CD14-positive monocyte (primary cell): ENCODE results near the gene RPL36A. TPM values are rescaled to one million over a fixed set of nuclear protein-coding genes. Genes with fewer than 3 reads are reported as not detected.

ENCODE experiments used
- DNase-seq, 3 donors: peaks; one replicate each; pipeline ENCODE4 v3.0.0-alpha.2; 2011 to 2022
- H2AFZ ChIP-seq: 2 replicates; pipeline ENCODE4 v1.6.0; 2012; ENCODE audit warnings: mild to moderate bottlenecking, low read depth, low read length, inconsistent platforms; ENCODE audit not compliant: insufficient read depth, poor library complexity, severe bottlenecking
- H3K27ac ChIP-seq, 2 donors: 1 replicate in 1 of 2; 2 replicates in 1 of 2; pipeline ENCODE4 v1.5.1; 2012 to 2013; ENCODE audit warnings: low read length in 2 of 2, control low read depth in 1 of 2, inconsistent platforms in 1 of 2, low read depth in 1 of 2, mild to moderate bottlenecking in 1 of 2
- H3K27me3 ChIP-seq, 2 donors: one replicate each; pipeline versions ENCODE4 v1.6.0 to v1.6.1; 2011 to 2013; ENCODE audit warnings: low read length in 2 of 2; ENCODE audit not compliant: control insufficient read depth in 2 of 2, insufficient read depth in 2 of 2
- H3K36me3 ChIP-seq, 2 donors: replicated peaks in 1 of 2; 1 replicate in 1 of 2; 2 replicates in 1 of 2; pipeline versions ENCODE4 v1.5.1 to v1.6.1; 2012 to 2013; ENCODE audit warnings: low read length in 2 of 2, control low read depth in 1 of 2, inconsistent platforms in 1 of 2, mild to moderate bottlenecking in 1 of 2; ENCODE audit not compliant: insufficient read depth in 2 of 2, control insufficient read depth in 1 of 2
- H3K4me1 ChIP-seq, 2 donors: 1 replicate in 1 of 2; 2 replicates in 1 of 2; pipeline versions ENCODE4 v1.5.1 to v1.6.1; 2012 to 2013; ENCODE audit warnings: low read length in 2 of 2, control low read depth in 1 of 2, inconsistent platforms in 1 of 2, mild to moderate bottlenecking in 1 of 2, moderate library complexity in 1 of 2; ENCODE audit not compliant: insufficient read depth in 2 of 2, control insufficient read depth in 1 of 2
- H3K4me2 ChIP-seq: replicated peaks from 2 replicates; pipeline ENCODE3; 2012; ENCODE audit warnings: low read length, moderate library complexity, mild to moderate bottlenecking; ENCODE audit not compliant: poor library complexity, severe bottlenecking; ENCODE audit errors: extremely low read depth
- H3K4me3 ChIP-seq, 3 experiments: fragments of 200-600 bp in 1 of 3; sonication (generic) in 1 of 3; replicated peaks in 1 of 3; 1 replicate in 2 of 3; 2 replicates in 1 of 3; pipeline ENCODE4 v1.5.1; 2011 to 2013; ENCODE audit warnings: low read length in 3 of 3, mild to moderate bottlenecking in 3 of 3, control low read depth in 2 of 3, low read depth in 2 of 3, inconsistent platforms in 1 of 3, moderate library complexity in 1 of 3
- H3K79me2 ChIP-seq: 2 replicates; pipeline ENCODE4 v1.6.0; 2012; ENCODE audit warnings: mild to moderate bottlenecking, control low read depth, inconsistent platforms, low read length, moderate library complexity; ENCODE audit not compliant: insufficient read depth
- H3K9ac ChIP-seq: 2 replicates; pipeline ENCODE4 v1.6.0; 2017; ENCODE audit warnings: low read length, mild to moderate bottlenecking; ENCODE audit not compliant: insufficient read depth, poor library complexity, severe bottlenecking
- H3K9me3 ChIP-seq, 2 donors: replicated peaks in 1 of 2; 1 replicate in 1 of 2; 2 replicates in 1 of 2; pipeline versions ENCODE4 v1.5.1 to v1.6.1; 2012 to 2013; ENCODE audit warnings: low read length in 2 of 2, control low read depth in 1 of 2; ENCODE audit not compliant: control insufficient read depth in 1 of 2, insufficient read depth in 1 of 2
- H4K20me1 ChIP-seq: 2 replicates; pipeline ENCODE4 v1.6.0; 2012; ENCODE audit warnings: mild to moderate bottlenecking, low read length, control low read depth, moderate library complexity; ENCODE audit not compliant: insufficient read depth
- H3K27ac Mint-ChIP-seq, 7 donors: one replicate each; pipeline ENCODE4 v1.8.0; 2020; ENCODE audit warnings: mild to moderate bottlenecking in 7 of 7, mixed read lengths in 7 of 7, moderate library complexity in 6 of 7, inconsistent platforms in 2 of 7
- H3K27me3 Mint-ChIP-seq, 3 donors: one replicate each; pipeline ENCODE4 v1.8.0; 2021 to 2022; ENCODE audit warnings: low read depth in 3 of 3, mild to moderate bottlenecking in 3 of 3, mixed read lengths in 3 of 3, moderate library complexity in 3 of 3, inconsistent platforms in 1 of 3
- H3K36me3 Mint-ChIP-seq, 2 donors: one replicate each; pipeline ENCODE4 v1.8.0; 2020; ENCODE audit warnings: mixed read lengths in 2 of 2, inconsistent platforms in 1 of 2, mild to moderate bottlenecking in 1 of 2
- H3K4me1 Mint-ChIP-seq: one replicate; pipeline ENCODE4 v1.8.0; 2020; ENCODE audit warnings: mild to moderate bottlenecking, mixed read lengths
- H3K4me3 Mint-ChIP-seq, 2 donors: one replicate each; pipeline ENCODE4 v1.8.0; 2020; ENCODE audit warnings: mild to moderate bottlenecking in 2 of 2, mixed read lengths in 2 of 2, moderate library complexity in 1 of 2
- H3K9me3 Mint-ChIP-seq, 7 donors: one replicate each; pipeline ENCODE4 v1.8.0; 2020 to 2022; ENCODE audit warnings: mixed read lengths in 7 of 7, mild to moderate bottlenecking in 6 of 7, moderate library complexity in 6 of 7, inconsistent platforms in 2 of 7
- CTCF ChIP-seq: fragments of 200-600 bp; IDR thresholded peaks from one replicate; pipeline ENCODE4 v1.8.0; 2022; ENCODE audit warnings: antibody characterized with exemption, mild to moderate bottlenecking
- WGBS: methylation state at CpG from one replicate; pipeline ENCODE4 v1.1.5; 2013; ENCODE audit warnings: missing lambda C conversion rate; ENCODE audit not compliant: insufficient coverage; 5-methylcytosine and 5-hydroxymethylcytosine counted together
- intact Hi-C, 2 donors: fragments of 100-400 bp; cut with micrococcal nuclease; formaldehyde crosslinking; loops; one replicate each; pipeline versions ENCODE4 v1.15.0 to v1.15.1; 2023
- polyA plus RNA-seq, 3 donors: library from polyadenylated mRNA; depleted of rRNA in 1 of 3; unstranded in 2 of 3; stranded (reverse) in 1 of 3; fragments of 300-500 nt in 2 of 3; fragments of >200 nt in 1 of 3; fragmentation: Illumina TruSeq in 2 of 3; gene quantifications; 1 replicate in 2 of 3; 2 replicates in 1 of 3; pipeline ENCODE4 v1.2.3, GENCODE V29; 2012 to 2021

RPL36A gene
- polyA plus RNA-seq, 3 donors: 833 to 2,390 (median 875) TPM

GRCh38 chrX:101370888-101371504 lies 19.8 kb upstream of the RPL36A start:
- peak overlapping the region in 2 of 7 donors; percentile 59 to 60 for H3K27ac Mint-ChIP-seq
- H3K4me3 ChIP-seq: no peak overlapping the region
- peaks cover 43 to 44% of the 10 kb centered on the region in 2 donors for H3K36me3 Mint-ChIP-seq
- intact Hi-C loops: no loop called here
- H3K4me1 ChIP-seq: no peaks in the 10 kb centered on the region
- H3K27me3 ChIP-seq: no peaks in the 10 kb centered on the region
- H3K9ac ChIP-seq: no peak overlapping the region
- WGBS: 70% methylated on average over 2 of the region's 3 CpGs
- TF ChIP-seq CTCF: no peak
- H3K27me3 Mint-ChIP-seq: no peaks in the 10 kb centered on the region
- H3K27ac ChIP-seq: no peak overlapping the region
- peaks cover 12% of the 10 kb centered on the region for H4K20me1 ChIP-seq
- H2AFZ ChIP-seq: no peak overlapping the region
- H3K9me3 Mint-ChIP-seq: no peaks in the 10 kb centered on the region
- no peaks in the 10 kb centered on the region for H3K9me3 ChIP-seq
- H3K79me2 ChIP-seq: peaks cover 8% of the 10 kb centered on the region
- H3K4me2 ChIP-seq: no peak overlapping the region
- H3K4me1 Mint-ChIP-seq: peaks cover 4% of the 10 kb centered on the region
- no peak for DNase-seq
- no peak overlapping the region for H3K4me3 Mint-ChIP-seq
- peaks cover 56 to 88% of the 10 kb centered on the region in 2 donors for H3K36me3 ChIP-seq

- Histone ChIP-seq H3K27me3 (no peaks in the 10 kb centered on the region), H3K79me2 (peaks cover 58% of the 10 kb centered on the region), H3K4me1 (peaks cover 10 to 12% of the 10 kb centered on the region in 2 donors), H3K27ac (peak overlapping the region in 1 of 2 donors; percentile 63), H2AFZ (peak overlapping the region; percentile 69), H4K20me1 (peaks cover 8% of the 10 kb centered on the region), H3K36me3 (peaks cover 15 to 33% of the 10 kb centered on the region in 2 donors), H3K4me3 (no peak overlapping the region), H3K9me3 (no peaks in the 10 kb centered on the region), H3K9ac (no peak overlapping the region), H3K4me2 (no peak overlapping the region)
- DNase-seq: peak in 2 of 3 donors; percentile 12 to 24
- intact Hi-C loops: no loop called here
- Mint-ChIP-seq H3K4me1 (peaks cover 6% of the 10 kb centered on the region), H3K27ac (peak overlapping the region in 6 of 7 donors; percentile 25 to 85 (median 72)), H3K36me3 (peaks cover 15 to 17% of the 10 kb centered on the region in 2 donors), H3K4me3 (no peak overlapping the region), H3K27me3 (peaks cover 0 to 1% (median 0%) of the 10 kb centered on the region in 3 donors), H3K9me3 (no peaks in the 10 kb centered on the region)
- no peak for TF ChIP-seq CTCF
- WGBS: no CpG with 5 or more reads among the region's 1 CpG
These were observed 13.3 kb upstream of the RPL36A start for GRCh38 chrX:101377547-101377946.
